Dedifferentiated amniotic fluid mesenchymal stem cell (primary cell): ENCODE results near the gene ALG14.

ENCODE experiments used
- DNase-seq: peaks from one replicate; pipeline ENCODE4 v3.0.0-alpha.2; 2016; ENCODE audit errors: extremely low spot score

Gene ALG14

GRCh38 chr1:94929351-94930217, 143.2 kb downstream of the ALG14 start:
- DNase-seq = no peak

GRCh38 chr1:94928293-94928939, 144.3 kb downstream of the ALG14 start:
- no peak for DNase-seq

- DNase-seq = no peak
These were observed 145.2 kb downstream of the ALG14 start for GRCh38 chr1:94927405-94928175.

- peak; percentile 89 for DNase-seq
These were observed 145.8 kb downstream of the ALG14 start, which contains the start of gene CNN3 for GRCh38 chr1:94926915-94927404. CNN3 (minus strand) TSS chr1:94927110; CDS start chr1:94926894, 216 bp downstream.

- DNase-seq = peak; percentile 30
These were observed 146.4 kb downstream of the ALG14 start for GRCh38 chr1:94926126-94926914.

- peak; percentile 75 for DNase-seq
These were observed 147.1 kb downstream of the ALG14 start for GRCh38 chr1:94925561-94926125.

GRCh38 chr1:94925004-94925403, 147.7 kb downstream of the ALG14 start:
- DNase-seq = no peak
